Measurements from ENCODE around the gene GLRX2.
"Not testable (repeated sequence)": the region's sequence is repeated elsewhere in the genome, so short reads cannot be mapped to it uniquely, and the experiment has no call there.

Gene GLRX2

GRCh38 chr1:193104907-193105820, at the start of gene GLRX2:
Gene GLRX2, minus strand, starts transcription at chr1:193105414. Its CDS starts 32 bp downstream, at chr1:193105382.
- DNase-seq = peak; percentile 75

GRCh38 chr1:193144999-193145398, 39.8 kb upstream of the GLRX2 start:
- no peak for DNase-seq

- no peak for DNase-seq
Observed at GRCh38 chr1:193144361-193144938, 39.2 kb upstream of the GLRX2 start.

GRCh38 chr1:193143285-193143684, 38.1 kb upstream of the GLRX2 start:
- no peak for DNase-seq

- no peak for DNase-seq
Observed at GRCh38 chr1:193142409-193142808, 37.2 kb upstream of the GLRX2 start.

GRCh38 chr1:193141804-193142203, 36.6 kb upstream of the GLRX2 start:
- no peak for DNase-seq

GRCh38 chr1:193140254-193140653, 35.0 kb upstream of the GLRX2 start:
- no peak for DNase-seq

- DNase-seq = no peak
Observed at GRCh38 chr1:193131266-193131860, 26.1 kb upstream of the GLRX2 start.

GRCh38 chr1:193125369-193125768, 20.2 kb upstream of the GLRX2 start:
- DNase-seq = no peak

- no peak for DNase-seq
Observed at GRCh38 chr1:193123751-193124150, 18.5 kb upstream of the GLRX2 start.

- DNase-seq = peak; percentile 100
Observed at GRCh38 chr1:193121616-193122593, 16.7 kb upstream of the GLRX2 start, which contains the start of gene CDC73. Gene CDC73, plus strand, starts transcription at chr1:193122031. Its CDS starts 170 bp downstream, at chr1:193122201.

GRCh38 chr1:193120604-193121166, 15.5 kb upstream of the GLRX2 start:
- DNase-seq = no peak

- no peak for DNase-seq
Observed at GRCh38 chr1:193118803-193119730, 13.9 kb upstream of the GLRX2 start.

- no peak for DNase-seq
Observed at GRCh38 chr1:193118194-193118593, 13.0 kb upstream of the GLRX2 start.

- DNase-seq = not testable (repeated sequence)
Observed at GRCh38 chr1:193117167-193117566, 12.0 kb upstream of the GLRX2 start.

GRCh38 chr1:193115629-193116227, 10.5 kb upstream of the GLRX2 start:
- no peak for DNase-seq

- DNase-seq = no peak
Observed at GRCh38 chr1:193114485-193115095, 9.4 kb upstream of the GLRX2 start.

- no peak for DNase-seq
Observed at GRCh38 chr1:193113992-193114332, 8.7 kb upstream of the GLRX2 start.

- DNase-seq = no peak
Observed at GRCh38 chr1:193113258-193113991, 8.2 kb upstream of the GLRX2 start.

All from stimulated activated CD8-positive, alpha-beta memory T cell treated with anti-CD3 and anti-CD28 coated beads, Interleukin-4, amount 100 ng/mL, for 48 hours (primary cell).